GM12875 (cell line): ENCODE data around the gene WNK3.
"Not testable (repeated sequence)": the region's sequence is repeated elsewhere in the genome, so short reads cannot be mapped to it uniquely, and the experiment has no call there.

Experiments
- H3K4me3 ChIP-seq: one replicate; pipeline ENCODE4 v1.5.1; 2011; ENCODE audit warnings: low read depth, low read length, control low read depth
- TF ChIP-seq, protein P1 (sequence below): IDR thresholded peaks from 2 replicates; pipeline ENCODE4 v1.5.1; 2011; ENCODE audit warnings: low read depth, mild to moderate bottlenecking, control low read depth, inconsistent platforms, low read length, moderate library complexity, borderline replicate concordance; ENCODE audit not compliant: insufficient read depth

WNK3 gene

DNA sequence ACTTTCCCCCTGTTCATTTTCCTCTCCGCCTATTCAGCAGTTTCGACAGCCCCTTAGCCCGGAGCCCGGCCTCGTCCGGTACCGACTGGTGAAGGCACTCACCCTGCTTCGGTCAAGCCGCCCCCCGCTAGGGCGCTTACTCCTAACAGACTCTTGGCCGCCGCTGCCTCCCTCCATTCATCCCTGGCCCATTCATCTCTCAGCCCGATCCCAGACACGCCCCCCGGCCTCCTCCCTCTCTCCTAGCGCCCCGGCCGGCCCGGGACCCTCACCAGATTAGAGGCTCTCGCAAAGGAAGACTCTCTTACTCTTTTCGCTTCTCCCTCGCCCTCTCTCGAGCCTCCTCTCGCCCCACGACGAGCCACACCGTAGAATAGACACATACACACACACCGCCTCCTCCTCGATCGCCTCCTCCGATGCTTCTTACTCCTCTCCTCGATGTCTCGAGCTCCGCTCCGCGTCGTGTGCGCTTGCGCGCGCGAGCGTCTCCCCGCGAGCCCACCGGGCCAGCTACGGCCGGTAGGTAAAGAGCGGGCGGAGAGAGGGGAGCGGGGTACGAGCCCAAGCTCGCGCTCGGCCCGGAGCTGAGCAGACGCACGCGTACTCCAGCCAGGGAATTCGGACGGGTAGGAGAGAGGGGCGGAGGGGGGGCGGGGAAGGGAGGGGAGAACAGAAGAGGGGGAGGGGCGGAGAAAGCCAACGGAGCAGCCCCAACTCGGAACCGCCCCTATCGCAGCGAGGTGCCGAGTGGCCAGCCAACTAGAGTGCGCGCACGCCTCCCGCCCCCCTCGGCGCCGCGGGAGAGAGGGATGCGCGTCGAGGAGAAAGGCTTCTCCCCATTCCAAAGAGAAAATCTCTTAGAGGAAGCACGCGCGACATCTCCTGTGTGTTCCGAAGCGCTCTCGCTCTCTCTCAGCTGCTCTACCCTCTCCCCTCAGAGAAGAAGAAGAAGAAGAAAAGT lies at the start of gene WNK3:
WNK3 (minus strand) TSS at position 633 of the 964 bp plus-strand sequence.
- H3K4me3 ChIP-seq, result no peak within 1 kb of the TSS
- TF ChIP-seq, protein P1, sequence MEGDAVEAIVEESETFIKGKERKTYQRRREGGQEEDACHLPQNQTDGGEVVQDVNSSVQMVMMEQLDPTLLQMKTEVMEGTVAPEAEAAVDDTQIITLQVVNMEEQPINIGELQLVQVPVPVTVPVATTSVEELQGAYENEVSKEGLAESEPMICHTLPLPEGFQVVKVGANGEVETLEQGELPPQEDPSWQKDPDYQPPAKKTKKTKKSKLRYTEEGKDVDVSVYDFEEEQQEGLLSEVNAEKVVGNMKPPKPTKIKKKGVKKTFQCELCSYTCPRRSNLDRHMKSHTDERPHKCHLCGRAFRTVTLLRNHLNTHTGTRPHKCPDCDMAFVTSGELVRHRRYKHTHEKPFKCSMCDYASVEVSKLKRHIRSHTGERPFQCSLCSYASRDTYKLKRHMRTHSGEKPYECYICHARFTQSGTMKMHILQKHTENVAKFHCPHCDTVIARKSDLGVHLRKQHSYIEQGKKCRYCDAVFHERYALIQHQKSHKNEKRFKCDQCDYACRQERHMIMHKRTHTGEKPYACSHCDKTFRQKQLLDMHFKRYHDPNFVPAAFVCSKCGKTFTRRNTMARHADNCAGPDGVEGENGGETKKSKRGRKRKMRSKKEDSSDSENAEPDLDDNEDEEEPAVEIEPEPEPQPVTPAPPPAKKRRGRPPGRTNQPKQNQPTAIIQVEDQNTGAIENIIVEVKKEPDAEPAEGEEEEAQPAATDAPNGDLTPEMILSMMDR, result no peak

DNA sequence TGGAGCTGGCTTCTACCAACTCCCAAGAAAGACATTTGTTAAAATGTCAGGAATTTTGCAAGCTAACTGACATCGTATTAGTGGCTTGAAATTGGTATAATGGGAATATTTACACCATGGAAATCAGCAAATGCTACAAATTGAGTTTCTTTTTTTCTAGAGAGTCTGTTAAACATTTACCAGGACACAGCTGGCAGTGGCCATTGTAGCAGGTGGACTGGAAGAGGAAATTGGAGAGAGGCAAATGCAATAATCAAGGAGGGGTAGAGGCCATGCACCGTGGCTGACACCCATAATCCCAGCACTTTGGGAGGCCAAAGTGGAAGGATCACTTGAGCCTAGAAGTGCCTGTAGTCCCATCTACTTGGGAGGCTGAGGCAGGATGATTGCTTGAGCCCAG lies 49.4 kb upstream of the WNK3 start:
- TF ChIP-seq, protein P1, result no peak
- no peak overlapping the region for H3K4me3 ChIP-seq

DNA sequence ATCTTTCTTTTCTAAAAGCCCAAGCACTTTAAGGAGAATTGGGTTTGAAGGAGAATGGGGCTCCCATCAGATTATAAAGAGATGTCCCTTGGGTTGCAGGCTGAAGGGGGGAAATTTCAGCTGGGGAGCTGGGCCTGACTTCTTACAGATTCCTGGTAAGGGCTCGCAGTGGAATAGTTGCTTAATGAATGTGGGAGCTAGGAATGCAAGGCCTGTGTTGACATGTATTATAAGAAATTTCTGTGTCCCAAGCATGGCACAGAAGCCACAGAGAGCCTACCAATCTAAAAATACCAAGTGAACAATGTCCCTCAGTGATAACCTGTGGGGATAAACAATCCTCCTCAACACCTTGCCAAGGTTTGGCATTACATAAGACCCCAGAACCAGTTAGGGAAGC lies 39.3 kb upstream of the WNK3 start:
- TF ChIP-seq, protein P1, result no peak
- no peak overlapping the region for H3K4me3 ChIP-seq

DNA sequence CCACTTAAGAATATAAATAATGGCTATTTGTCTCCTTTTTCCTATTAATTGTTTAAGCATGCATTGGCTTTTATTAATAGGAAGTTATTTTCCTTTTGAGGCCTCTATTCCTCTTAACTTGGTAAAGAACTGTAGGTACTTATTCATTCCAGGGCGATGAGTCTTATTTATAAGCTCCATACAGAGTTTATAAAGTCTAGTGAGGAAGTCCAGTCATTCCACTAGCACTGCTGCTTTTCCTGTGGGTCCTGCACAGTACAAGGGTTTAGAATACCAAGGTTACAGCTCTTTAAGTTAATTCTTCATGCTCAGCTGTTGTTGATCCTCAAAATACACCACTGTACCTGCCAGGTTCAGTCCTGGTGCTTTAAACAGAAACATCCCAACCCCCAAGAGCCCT lies 28.5 kb upstream of the WNK3 start:
- H3K4me3 ChIP-seq, result no peak overlapping the region
- TF ChIP-seq, protein P1, result no peak

DNA sequence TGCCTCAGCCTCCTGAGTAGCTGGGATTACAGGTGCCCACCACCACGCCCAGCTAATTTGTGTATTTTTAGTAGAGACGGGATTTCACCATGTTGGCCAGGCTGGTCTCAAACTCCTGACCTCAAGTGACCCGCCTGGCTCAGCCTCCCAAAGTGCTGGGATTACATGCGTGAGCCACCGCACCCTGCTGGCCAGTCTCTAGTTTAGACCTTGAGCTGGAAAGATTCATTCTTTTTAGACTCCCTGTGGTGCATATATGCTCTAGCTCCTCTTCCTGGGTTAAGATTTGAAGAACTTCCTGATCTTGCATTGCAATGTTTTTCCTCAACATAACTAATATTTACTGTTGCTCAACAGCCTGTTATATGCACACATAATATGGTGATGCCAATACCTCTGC lies 26.8 kb upstream of the WNK3 start:
- not testable (repeated sequence) for H3K4me3 ChIP-seq

DNA sequence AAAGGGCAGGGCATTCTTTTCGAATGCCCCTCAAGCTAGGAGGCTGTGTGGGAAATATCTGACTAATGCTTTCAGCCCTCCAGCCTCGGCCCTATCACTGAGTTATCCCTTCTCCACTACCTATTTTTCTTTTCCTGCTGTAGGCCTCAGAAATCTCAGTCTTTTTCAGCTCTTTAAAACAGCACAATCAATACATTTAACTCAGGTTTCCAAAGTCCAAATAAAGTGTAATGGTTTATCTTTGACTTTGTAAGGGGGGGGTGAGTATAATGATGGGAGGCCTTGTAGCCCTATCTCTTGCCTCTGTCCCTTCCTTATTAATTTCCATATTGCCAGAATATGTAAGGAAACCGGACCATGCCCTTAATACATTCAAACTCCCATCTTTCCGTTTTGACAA lies 1.6 kb upstream of the WNK3 start:
- TF ChIP-seq, protein P1, result no peak
- H3K4me3 ChIP-seq, result no peak overlapping the region

DNA sequence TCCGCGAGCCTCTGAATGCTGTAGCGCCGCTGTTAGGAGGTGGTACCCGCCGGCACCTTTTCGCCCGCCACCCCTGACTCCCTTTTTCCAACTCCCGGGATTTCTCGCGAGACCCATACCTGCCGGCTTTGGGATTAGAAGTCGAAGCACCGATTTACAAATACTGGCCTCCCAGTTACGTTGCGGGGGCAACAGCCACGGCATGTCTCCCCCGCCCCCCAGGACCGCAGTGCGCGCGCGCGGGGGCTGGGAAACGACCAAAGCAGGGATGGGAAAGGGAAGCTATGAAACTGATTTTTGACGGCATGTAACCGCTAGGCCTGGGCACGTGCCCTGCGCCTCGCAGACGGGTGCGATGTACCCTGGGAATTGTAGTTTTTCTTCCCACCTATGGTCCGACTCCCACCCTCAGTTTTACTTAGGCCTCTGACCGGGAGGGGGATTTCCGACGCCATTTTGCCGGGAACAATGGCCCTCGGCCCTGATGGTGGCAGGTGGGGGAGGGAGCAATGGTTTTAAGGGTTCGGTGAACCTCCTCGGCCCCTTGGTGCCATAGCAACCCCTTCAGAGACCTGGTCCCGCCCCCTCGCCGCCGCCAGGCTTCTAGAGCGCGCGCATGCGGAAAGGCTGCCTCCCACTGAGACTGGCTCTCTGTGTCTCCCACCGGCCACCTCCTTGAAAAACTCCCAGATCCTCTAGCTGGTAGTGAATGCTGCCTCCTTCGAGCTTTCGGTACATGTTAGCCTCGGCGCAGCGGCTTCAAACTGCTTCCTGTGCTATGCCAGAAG lies 772 bp upstream of the WNK3 start:
- TF ChIP-seq, protein P1, result no peak
- H3K4me3 ChIP-seq, result no peak overlapping the region
